GM18505 (cell line): ENCODE results near the gene ZNF41.
"Not testable (repeated sequence)": the region's sequence is repeated elsewhere in the genome, so short reads cannot be mapped to it uniquely, and the experiment has no call there.

Experiments
- ATAC-seq: cut with Tn5 transposase; IDR thresholded peaks from one replicate; pipeline ENCODE4 v1.9.1; 2021; ENCODE audit not compliant: unreplicated experiment
- POLR2A ChIP-seq: IDR thresholded peaks from 4 replicates; pipeline ENCODE4 v1.6.1; 2011; ENCODE audit warnings: borderline replicate concordance; ENCODE audit not compliant: insufficient read depth, insufficient read length; ENCODE audit errors: extremely low read depth

ZNF41 gene

DNA sequence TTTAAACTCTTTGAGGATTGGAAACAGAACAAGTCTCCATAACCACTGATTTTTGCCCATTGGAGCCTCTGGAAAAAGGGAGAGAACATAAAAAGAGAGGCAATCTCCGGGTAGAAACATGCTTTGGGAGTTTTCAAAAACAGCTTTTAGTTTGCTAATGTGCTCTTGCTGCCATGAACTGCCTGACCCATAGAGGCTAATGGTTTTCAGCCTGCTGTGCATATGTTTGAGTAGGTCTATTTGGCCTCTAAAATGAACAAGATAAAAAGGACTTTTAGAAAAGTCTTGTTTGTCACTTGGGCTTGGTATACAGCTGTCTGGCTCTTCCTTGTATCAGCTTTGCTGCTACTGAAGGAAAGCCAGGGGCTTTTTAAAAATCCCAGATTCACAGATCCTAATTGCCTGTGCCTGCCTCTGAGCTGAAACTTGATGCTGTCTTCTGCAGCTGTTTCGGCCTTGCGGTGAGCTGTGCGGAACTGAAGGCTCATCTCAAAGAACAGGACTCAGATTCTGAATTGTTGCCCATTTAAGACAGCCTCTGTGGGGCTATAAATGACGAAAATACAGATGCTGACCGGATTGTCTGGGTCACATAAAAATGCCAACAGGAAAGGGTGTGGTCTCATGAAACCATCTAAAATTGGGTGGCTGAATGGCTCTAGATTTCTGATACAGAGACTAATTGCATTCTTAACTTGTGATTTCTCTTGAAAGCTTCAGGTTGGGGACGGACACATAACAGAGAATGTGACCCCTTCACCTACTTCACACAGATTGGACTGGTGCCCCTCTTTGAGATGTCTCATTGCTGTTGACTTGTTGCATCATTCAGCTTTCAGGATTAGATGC is 18.4 kb upstream of the ZNF41 start:
- no peak for TF ChIP-seq POLR2A
- no peak for ATAC-seq

- TF ChIP-seq POLR2A = no peak
- no peak for ATAC-seq
Measured at GRCh38 chrX:47500554-47500953, 17.5 kb upstream of the ZNF41 start.

DNA sequence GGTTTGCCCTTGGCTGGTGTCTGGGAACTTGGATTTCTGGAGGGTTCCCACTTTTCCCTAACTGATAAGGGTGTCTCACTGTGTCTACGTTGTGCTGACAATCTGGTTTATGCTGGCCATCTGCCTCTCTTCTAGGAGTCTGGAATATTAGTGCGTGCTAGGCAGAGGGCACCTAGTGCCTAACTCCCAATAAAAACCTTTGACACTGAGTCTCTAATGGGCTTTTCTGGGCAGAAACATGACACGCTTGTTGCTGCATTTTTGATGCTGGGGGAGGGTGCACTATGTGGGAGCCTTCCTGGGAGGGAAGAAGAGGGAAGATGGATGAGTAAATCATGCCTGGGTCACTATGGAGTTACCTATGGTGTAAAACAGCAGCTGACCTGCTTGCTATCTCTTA is 16.3 kb upstream of the ZNF41 start:
- TF ChIP-seq POLR2A = no peak

GRCh38 chrX:47498411-47498810 is 15.4 kb upstream of the ZNF41 start:
- no peak for TF ChIP-seq POLR2A
- no peak for ATAC-seq

More for the DNA sequence above, 16.3 kb upstream of the ZNF41 start:
- ATAC-seq = no peak

DNA sequence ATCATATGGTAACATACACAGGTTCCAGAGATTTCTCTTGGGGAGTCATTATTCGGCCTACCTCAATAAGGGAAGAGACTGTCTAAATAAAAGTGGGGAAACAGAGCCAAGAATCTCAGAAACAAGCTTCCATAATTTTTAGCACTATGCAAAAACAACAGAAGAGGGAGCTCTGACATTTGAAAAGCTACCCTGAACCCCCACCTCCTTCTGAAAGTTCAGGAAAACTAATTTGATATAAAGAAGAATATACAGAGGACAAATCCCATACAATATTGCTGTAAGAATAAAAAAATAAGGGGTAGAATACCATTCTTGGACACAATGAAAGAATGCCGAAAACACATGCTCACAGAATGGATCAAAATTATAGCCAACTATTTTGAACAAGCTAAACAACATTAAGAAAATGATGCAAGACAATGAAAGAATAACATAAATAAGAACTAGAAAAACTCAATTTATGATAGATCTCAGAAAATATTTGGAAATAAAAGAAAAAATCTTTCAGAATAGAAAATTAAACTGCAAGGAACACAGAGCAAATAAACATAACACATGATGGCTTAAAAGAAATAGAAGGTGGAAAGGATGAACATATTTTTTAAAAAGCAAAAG is 14.4 kb upstream of the ZNF41 start:
- TF ChIP-seq POLR2A = no peak
- no peak for ATAC-seq

- ATAC-seq = not testable (repeated sequence)
Measured at GRCh38 chrX:47492133-47492532, 9.1 kb upstream of the ZNF41 start.

DNA sequence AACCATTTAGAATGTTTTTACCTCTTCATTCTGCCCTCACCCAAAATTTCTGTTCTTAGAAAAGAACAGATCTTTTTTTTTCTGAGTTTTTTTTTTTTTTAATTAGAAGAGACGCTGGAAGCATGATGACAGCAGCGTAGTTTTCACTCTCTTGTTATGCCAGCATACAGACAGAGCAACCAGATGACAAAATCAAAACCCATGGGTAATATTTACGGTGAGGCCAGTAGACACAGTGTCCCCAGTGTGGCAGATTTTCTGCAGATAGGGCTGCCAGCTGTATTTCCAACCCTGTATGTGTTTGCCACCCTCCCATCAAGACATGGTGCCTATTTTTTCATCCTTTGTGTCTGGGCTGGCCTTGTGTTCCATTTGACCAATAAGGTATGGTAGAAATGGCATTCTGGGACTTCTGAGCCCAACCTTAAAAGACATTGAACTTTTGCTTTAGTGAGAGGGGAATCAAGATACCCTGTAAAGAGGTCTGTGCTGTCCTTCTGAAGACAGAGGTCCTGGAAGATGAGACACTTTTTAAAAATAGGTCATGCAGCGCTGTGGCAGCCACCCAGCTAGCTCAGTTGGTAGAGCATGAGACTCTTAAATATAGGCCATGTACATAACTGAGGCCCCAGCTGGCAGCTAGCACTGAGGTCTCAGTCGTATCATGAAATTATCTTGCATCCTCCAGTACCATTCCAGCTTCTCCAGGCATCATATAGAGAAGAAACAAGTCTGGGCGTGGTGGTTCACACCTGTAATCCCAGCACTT is 6.7 kb upstream of the ZNF41 start:
- no peak for ATAC-seq
- no peak for TF ChIP-seq POLR2A

DNA sequence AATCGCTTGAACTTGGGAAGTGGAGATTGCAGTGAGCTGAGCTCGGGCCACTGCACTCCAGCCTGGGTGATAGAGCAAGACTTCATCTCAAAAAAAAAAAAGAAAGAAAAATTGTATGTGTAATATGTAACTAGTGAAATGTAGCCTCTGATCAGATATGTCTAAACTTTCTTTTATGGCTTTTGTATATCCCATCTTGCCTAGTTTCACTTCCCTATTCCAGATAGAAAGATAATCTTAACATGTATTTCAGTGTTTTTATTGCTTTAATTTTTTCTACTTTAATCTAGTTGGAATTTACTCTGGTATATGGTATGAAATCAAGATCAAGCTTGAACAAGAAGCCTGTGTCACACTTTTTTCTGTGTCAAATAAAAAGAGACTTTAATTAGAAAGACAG is 1.9 kb upstream of the ZNF41 start:
- ATAC-seq = no peak
- TF ChIP-seq POLR2A = no peak

DNA sequence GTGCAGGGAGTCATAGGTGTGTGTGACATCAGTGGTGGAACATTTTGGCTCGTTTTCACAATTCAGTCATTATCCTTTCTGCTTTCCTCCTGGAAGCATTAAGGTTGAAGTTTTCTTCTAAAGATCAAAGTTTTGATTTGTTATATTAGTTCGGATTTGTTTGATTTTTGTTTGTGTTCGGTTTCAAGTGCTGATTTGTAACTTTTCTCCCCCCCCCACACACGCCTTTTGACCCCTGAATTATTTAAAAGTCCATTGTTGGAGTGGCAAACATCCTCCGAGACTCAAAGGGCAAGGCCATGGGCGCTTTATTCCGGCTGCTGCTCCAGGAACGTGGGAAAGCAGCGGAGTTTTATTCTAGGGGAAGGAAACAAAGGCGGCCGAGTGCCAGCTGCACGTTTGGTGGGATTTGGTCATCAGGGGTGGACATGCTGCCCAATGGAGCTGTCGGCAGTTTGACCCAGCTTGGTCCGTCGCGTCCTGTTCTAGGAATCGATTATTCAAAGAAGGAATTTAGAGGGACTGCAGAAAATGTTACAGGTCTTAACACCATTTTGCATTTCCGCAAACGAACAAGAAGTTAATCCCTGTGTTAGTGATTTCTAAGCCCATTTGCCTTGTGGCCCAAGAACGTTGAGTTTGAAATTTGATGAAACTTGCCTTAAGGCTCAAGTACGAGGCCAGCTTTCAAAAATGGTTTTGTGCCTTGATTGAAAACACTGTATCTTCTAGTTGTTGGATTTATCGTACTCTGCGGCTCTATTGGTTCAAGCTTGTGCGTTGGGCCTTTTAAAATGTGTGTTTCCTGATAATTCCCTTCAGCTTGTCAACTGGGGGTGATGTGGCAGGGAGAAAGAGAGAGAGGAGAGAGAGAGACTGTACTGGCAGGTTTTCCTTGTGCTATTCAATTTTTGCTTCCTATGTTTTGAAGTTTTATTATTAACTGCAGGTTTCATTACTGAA is 565 bp upstream of the ZNF41 start:
- ATAC-seq = no peak
- no peak for TF ChIP-seq POLR2A

- no peak for ATAC-seq
- no peak for TF ChIP-seq POLR2A
Measured at GRCh38 chrX:47482065-47482511, 934 bp downstream of the ZNF41 start.

GRCh38 chrX:47481160-47481559 is 1.9 kb downstream of the ZNF41 start:
- ATAC-seq = no peak
- TF ChIP-seq POLR2A = no peak

- no peak for TF ChIP-seq POLR2A
- ATAC-seq = no peak
Measured at GRCh38 chrX:47480576-47480975, 2.4 kb downstream of the ZNF41 start.

DNA sequence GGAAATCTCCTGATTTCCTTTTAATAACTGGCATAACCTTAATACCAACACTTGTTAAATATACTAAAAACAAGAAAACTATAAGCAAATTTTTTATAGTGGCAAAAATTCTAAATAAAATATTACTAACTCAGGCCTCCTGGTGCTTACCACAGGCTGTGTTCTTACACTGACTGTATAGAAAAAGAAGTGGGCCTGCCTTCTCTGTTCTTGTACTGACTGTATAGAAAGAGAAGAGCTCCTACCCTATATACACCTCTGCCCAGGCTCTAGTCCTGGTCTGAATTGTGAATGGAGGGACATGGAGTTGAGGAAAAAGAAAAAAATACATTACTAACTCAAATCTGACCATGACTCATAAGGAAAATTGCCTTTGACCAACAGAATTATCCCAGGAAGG is 7.5 kb downstream of the ZNF41 start:
- ATAC-seq = no peak
- TF ChIP-seq POLR2A = no peak
